HepG2 (cell line): ENCODE results near the gene HOXA4. TPM values are rescaled to one million over a fixed set of nuclear protein-coding genes. Genes with fewer than 3 reads are reported as not detected.

ENCODE experiments used
- ATAC-seq: fragments of 200-7000 bp; cut with Tn5 transposase; 3 replicates; pipeline ENCODE4 v1.9.1; 2020; ENCODE audit warnings: mild to moderate bottlenecking, moderate library complexity
- BruUV-seq: library from RNA; stranded (reverse); fragments of 400-500 nt; replicated peaks from 2 replicates; lab custom pipeline; 2021; lab: Mats Ljungman, UMichigan
- CTCF ChIA-PET: fragments of 300-600 bp; formaldehyde crosslinking; extraction: SDS; loops from one replicate; lab custom pipeline; 2021; ENCODE audit warnings: low total read pairs, inconsistent platforms, low intra/inter-chr PET ratio; lab: Yijun Ruan, JAX
- POLR2A ChIA-PET: fragments of 350-600 bp; sonication (Branson Sonifier 250); formaldehyde crosslinking; loops from one replicate; lab custom pipeline; 2020; ENCODE audit warnings: antibody characterized with exemption, inconsistent platforms; lab: Yijun Ruan, JAX
- DNase-seq: peaks from one replicate; pipeline ENCODE4 v3.0.0-alpha.2; 2015; ENCODE audit warnings: low spot score
- FAIRE-seq: peaks from 3 replicates; lab custom pipeline; 2011; peaks lifted over from hg19 to GRCh38; lab: Jason Lieb, UNC
- H2AFZ ChIP-seq: one replicate; pipeline ENCODE4 v1.6.1; 2011; ENCODE audit warnings: low read length, inconsistent platforms
- H3K27ac ChIP-seq: fragments of 300-600 bp; 3 replicates; pipeline ENCODE4 v1.8.0; 2011; ENCODE audit warnings: mixed run types, mild to moderate bottlenecking, mixed read lengths, low read length, inconsistent platforms; ENCODE audit not compliant: insufficient read depth; ENCODE audit errors: extremely low read length
- H3K27me3 ChIP-seq, 2 experiments: fragments of 200-600 bp in 1 of 2; 2 replicates in 1 of 2; 3 replicates in 1 of 2; pipeline versions ENCODE4 v1.6.0 to v1.8.0; 2011; ENCODE audit warnings: low read length in 2 of 2, mild to moderate bottlenecking in 2 of 2, moderate library complexity in 2 of 2, inconsistent platforms in 1 of 2; ENCODE audit not compliant: insufficient read depth in 2 of 2, control insufficient read depth in 1 of 2
- H3K36me3 ChIP-seq, 2 experiments: fragments of 200-600 bp in 1 of 2; replicated peaks in 1 of 2; 2 replicates in 1 of 2; 3 replicates in 1 of 2; pipeline versions ENCODE4 v1.5.1 to v1.8.0; 2011; ENCODE audit warnings: low read length in 2 of 2, inconsistent platforms in 1 of 2; ENCODE audit not compliant: insufficient read depth in 2 of 2, control insufficient read depth in 1 of 2
- H3K4me1 ChIP-seq: 2 replicates; pipeline ENCODE4 v1.5.1; 2012; ENCODE audit warnings: low read length, inconsistent platforms; ENCODE audit not compliant: insufficient read depth
- H3K4me2 ChIP-seq: 2 replicates; pipeline ENCODE4 v1.6.0; 2011; ENCODE audit warnings: low read depth, low read length, inconsistent platforms
- H3K4me3 ChIP-seq, 3 experiments: fragments of 200-600 bp in 1 of 3; sonication (generic), shearing (Covaris generic) in 1 of 3; replicated peaks in 1 of 3; 2 replicates each; pipeline ENCODE4 v1.5.1; 2011 to 2016; ENCODE audit warnings: low read length in 3 of 3, inconsistent platforms in 2 of 3, low read depth in 2 of 3, mild to moderate bottlenecking in 2 of 3, control low read depth in 1 of 3, mixed read lengths in 1 of 3; ENCODE audit not compliant: insufficient read depth in 1 of 3
- H3K79me2 ChIP-seq: one replicate; pipeline ENCODE4 v1.6.1; 2011; ENCODE audit warnings: low read length, inconsistent platforms; ENCODE audit not compliant: insufficient read depth
- H3K9ac ChIP-seq: 2 replicates; pipeline ENCODE4 v1.6.0; 2011; ENCODE audit warnings: mild to moderate bottlenecking, low read depth, low read length, inconsistent platforms; ENCODE audit not compliant: insufficient read depth
- H3K9me3 ChIP-seq: 2 replicates; pipeline ENCODE4 v1.5.1; 2012; ENCODE audit warnings: mild to moderate bottlenecking, low read length
- H4K20me1 ChIP-seq: 2 replicates; pipeline ENCODE4 v1.6.0; 2011; ENCODE audit warnings: inconsistent platforms, mild to moderate bottlenecking, low read length, moderate library complexity; ENCODE audit not compliant: insufficient read depth
- SP2 ChIP-seq: sonication (generic); formaldehyde crosslinking; IDR thresholded peaks from 2 replicates; pipeline ENCODE4 v1.5.1; 2020; ENCODE audit warnings: mild to moderate bottlenecking, missing genetic modification reagents
- ZBTB20 ChIP-seq: sonication (generic); formaldehyde crosslinking; IDR thresholded peaks from 2 replicates; pipeline ENCODE4 v1.8.1; 2023; ENCODE audit warnings: missing genetic modification reagents, low read depth, mild to moderate bottlenecking, borderline replicate concordance
- WGBS: methylation state at CpG from one replicate; pipeline ENCODE4 v1.1.6; 2017; ENCODE audit warnings: low lambda C conversion rate; 5-methylcytosine and 5-hydroxymethylcytosine counted together
- in situ Hi-C: cut with HindIII; loops from 2 replicates; pipeline ENCODE4 v1.10.0; 2017; ENCODE audit warnings: low pct_unique_long_range_greater_than_20kb; ENCODE audit not compliant: extremely low pct_ligation_motif_present
- intact Hi-C: fragments of 100-400 bp; cut with micrococcal nuclease; formaldehyde crosslinking; loops from one replicate; pipeline ENCODE4 v1.10.0; 2022; ENCODE audit not compliant: unreplicated experiment
- polyA plus RNA-seq, 8 experiments: library from polyadenylated mRNA; depleted of rRNA in 3 of 8; stranded (reverse) in 7 of 8; unstranded in 1 of 8; fragments of >200 nt; fragmentation: Illumina TruSeq in 4 of 8; extraction: Trizol in 4 of 8; gene quantifications; 2 replicates each; pipeline versions ENCODE4 v1.2.1 to v1.2.3, GENCODE V29; 2011 to 2016; ENCODE audit warnings: low read depth in 4 of 8, missing spikeins in 1 of 8, mixed read lengths in 1 of 8; ENCODE audit not compliant: insufficient read depth in 1 of 8
- total RNA-seq, 5 experiments: library from RNA; depleted of rRNA; stranded (reverse); fragments of >200 nt; fragmentation: Illumina TruSeq; extraction: Trizol; gene quantifications; 2 replicates each; pipeline ENCODE4 v1.2.3, GENCODE V29; 2016; ENCODE audit warnings: low read depth in 1 of 5
- TF ChIP-seq, protein P1 (sequence below): sonication (generic); formaldehyde crosslinking; IDR thresholded peaks from 2 replicates; pipeline ENCODE4 v1.5.0; 2020; ENCODE audit warnings: missing genetic modification reagents
- TF ChIP-seq, protein P2 (sequence below): sonication (generic); formaldehyde crosslinking; IDR thresholded peaks from 2 replicates; pipeline ENCODE4 v1.8.0; 2022; ENCODE audit warnings: mild to moderate bottlenecking, missing genetic modification reagents

The HOXA4 gene
- total and polyA plus RNA-seq, 2 of the 13 experiments (the other 11 are each of a cell fraction or from before 2014, with no cell fraction given), result 2.4 to 5.4 TPM

DNA sequence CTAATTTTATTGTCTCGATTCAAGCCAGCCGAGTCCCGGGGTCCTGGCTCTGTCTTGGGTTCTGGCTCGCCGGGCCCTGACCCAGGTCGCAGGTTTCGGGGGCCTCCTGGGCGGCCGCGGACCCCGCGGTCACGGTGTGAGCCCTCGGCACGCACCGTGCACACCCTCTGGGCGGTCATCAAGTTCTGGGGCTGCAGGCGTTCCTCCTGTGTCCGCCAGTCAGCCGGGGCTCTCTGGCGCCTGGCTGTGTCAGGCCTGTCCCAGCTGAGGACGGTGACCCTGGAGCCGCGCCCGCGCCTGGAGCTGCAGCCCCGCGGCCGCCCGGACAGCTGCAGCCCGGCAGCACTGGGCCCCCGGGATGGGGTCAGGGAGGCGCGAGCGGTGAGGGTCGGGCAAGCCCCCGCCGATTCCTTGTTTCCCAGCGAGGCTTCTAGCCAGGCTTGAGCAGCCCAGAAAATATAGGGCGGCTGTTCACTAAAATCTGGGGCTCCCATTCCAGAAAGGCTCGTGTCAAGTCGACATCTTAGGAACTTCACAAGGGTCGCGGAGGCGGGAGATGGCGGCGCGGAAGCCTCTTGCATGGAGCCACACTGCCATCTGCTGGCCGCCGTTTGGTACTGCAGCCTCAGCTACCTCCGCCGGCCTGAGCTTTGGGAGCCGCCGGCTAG, 30.1 kb upstream of the HOXA4 start (continued):
- TF ChIP-seq, protein P1, sequence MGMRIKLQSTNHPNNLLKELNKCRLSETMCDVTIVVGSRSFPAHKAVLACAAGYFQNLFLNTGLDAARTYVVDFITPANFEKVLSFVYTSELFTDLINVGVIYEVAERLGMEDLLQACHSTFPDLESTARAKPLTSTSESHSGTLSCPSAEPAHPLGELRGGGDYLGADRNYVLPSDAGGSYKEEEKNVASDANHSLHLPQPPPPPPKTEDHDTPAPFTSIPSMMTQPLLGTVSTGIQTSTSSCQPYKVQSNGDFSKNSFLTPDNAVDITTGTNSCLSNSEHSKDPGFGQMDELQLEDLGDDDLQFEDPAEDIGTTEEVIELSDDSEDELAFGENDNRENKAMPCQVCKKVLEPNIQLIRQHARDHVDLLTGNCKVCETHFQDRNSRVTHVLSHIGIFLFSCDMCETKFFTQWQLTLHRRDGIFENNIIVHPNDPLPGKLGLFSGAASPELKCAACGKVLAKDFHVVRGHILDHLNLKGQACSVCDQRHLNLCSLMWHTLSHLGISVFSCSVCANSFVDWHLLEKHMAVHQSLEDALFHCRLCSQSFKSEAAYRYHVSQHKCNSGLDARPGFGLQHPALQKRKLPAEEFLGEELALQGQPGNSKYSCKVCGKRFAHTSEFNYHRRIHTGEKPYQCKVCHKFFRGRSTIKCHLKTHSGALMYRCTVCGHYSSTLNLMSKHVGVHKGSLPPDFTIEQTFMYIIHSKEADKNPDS, result no peak
- no peak for TF ChIP-seq SP2 (CRISPR knock-in tag)

- Histone ChIP-seq H3K79me2 (no peaks in the 10 kb centered on the region), H3K4me1 (peaks cover 14% of the 10 kb centered on the region), H3K36me3 (no peaks in the 10 kb centered on the region), H3K4me3 (peak overlapping the region in 1 of 3 experiments; percentile 68; a peak in 1 of 6 replicates), H3K27ac (no peak overlapping the region), H3K4me2 (peak overlapping the region; percentile 85), H3K9ac (no peak overlapping the region), H2AFZ (no peak overlapping the region), H3K27me3 (peaks cover 4 to 44% of the 10 kb centered on the region in 2 experiments), H3K9me3 (no peaks in the 10 kb centered on the region), H4K20me1 (no peaks in the 10 kb centered on the region)
- FAIRE-seq (no peak), DNase-seq (no peak), ATAC-seq (no peak)
- WGBS, result 90% methylated on average over 23 of the region's 23 CpGs
- CTCF ChIA-PET, result interaction anchor here (1.3 to 1.7 kb wide), 7 partner anchors 9 to 790 kb away, joined by 3 to 13 read pairs (median 8); no protein-coding TSS in a partner anchor
- in situ Hi-C loops, result loop anchor here (25.0 kb wide), 1 partner anchor 1073 kb away; no protein-coding TSS in a partner anchor
- TF ChIP-seq, protein P2, sequence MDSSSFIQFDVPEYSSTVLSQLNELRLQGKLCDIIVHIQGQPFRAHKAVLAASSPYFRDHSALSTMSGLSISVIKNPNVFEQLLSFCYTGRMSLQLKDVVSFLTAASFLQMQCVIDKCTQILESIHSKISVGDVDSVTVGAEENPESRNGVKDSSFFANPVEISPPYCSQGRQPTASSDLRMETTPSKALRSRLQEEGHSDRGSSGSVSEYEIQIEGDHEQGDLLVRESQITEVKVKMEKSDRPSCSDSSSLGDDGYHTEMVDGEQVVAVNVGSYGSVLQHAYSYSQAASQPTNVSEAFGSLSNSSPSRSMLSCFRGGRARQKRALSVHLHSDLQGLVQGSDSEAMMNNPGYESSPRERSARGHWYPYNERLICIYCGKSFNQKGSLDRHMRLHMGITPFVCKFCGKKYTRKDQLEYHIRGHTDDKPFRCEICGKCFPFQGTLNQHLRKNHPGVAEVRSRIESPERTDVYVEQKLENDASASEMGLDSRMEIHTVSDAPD, result no peak
- TF ChIP-seq ZBTB20 (CRISPR knock-in tag), result no peak
- POLR2A ChIA-PET, result interaction anchor here (1.3 kb wide), 1 partner anchor 10 kb away, joined by 10 read pairs; no protein-coding TSS in a partner anchor
- BruUV-seq, result no TSS peak
- intact Hi-C loops, result loop anchor here (5.0 kb wide), 1 partner anchor 478 kb away; no protein-coding TSS in a partner anchor
Observed at GRCh38 chr7:27160145-27160545, 29.6 kb upstream of the HOXA4 start.
